Fibroblast of the aortic adventitia (primary cell): ENCODE results near the gene CPEB4. TPM values are rescaled to one million over a fixed set of nuclear protein-coding genes. Genes with fewer than 3 reads are reported as not detected.
A peak's percentile ranks its signal among the peaks of the same experiment; 100 is the strongest.

ENCODE experiments used
- DNase-seq: peaks from one replicate; pipeline ENCODE4 v3.0.0-alpha.2; 2010; ENCODE audit warnings: low read depth
- H3K4me3 ChIP-seq: 2 replicates; pipeline ENCODE4 v1.5.1; 2011; ENCODE audit warnings: low read depth, mild to moderate bottlenecking, control low read depth, low read length, moderate library complexity
- total RNA-seq: library from RNA; depleted of rRNA; stranded (reverse); fragments of >200 nt; gene quantifications from 2 replicates; pipeline ENCODE4 v1.2.3, GENCODE V29; 2012; ENCODE audit warnings: low replicate concordance
- TF ChIP-seq, protein P1 (sequence below): IDR thresholded peaks from 2 replicates; pipeline ENCODE4 v1.5.1; 2011; ENCODE audit warnings: mild to moderate bottlenecking, low read length, control low read depth, inconsistent platforms; ENCODE audit not compliant: insufficient read depth

CPEB4 gene
- total RNA-seq, 1 donor: 24.4 TPM

- TF ChIP-seq, protein P1, sequence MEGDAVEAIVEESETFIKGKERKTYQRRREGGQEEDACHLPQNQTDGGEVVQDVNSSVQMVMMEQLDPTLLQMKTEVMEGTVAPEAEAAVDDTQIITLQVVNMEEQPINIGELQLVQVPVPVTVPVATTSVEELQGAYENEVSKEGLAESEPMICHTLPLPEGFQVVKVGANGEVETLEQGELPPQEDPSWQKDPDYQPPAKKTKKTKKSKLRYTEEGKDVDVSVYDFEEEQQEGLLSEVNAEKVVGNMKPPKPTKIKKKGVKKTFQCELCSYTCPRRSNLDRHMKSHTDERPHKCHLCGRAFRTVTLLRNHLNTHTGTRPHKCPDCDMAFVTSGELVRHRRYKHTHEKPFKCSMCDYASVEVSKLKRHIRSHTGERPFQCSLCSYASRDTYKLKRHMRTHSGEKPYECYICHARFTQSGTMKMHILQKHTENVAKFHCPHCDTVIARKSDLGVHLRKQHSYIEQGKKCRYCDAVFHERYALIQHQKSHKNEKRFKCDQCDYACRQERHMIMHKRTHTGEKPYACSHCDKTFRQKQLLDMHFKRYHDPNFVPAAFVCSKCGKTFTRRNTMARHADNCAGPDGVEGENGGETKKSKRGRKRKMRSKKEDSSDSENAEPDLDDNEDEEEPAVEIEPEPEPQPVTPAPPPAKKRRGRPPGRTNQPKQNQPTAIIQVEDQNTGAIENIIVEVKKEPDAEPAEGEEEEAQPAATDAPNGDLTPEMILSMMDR: no peak
- no peak overlapping the region for H3K4me3 ChIP-seq
- DNase-seq: no peak
These were observed 76.4 kb downstream of the CPEB4 start for GRCh38 chr5:173964506-173964905.

DNA sequence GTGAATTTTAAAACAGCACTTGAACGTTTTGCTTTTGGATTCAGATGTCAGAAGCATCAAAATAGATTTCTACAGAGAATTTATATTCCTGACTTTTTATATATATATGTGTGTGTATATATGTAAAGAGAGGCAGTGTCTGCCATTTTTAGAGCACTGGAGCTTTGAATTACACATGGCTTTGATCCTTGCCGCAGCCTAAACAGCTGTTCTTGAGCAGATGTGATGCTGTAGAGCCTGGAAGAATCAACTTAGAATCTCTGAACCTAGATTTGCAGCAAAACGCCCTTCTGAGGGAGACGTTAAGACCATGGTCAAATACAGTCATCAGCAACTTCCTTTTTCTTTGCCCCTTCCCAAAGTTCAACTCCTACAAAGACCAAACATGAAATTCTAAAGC lies 79.1 kb downstream of the CPEB4 start:
- no peak for DNase-seq
- H3K4me3 ChIP-seq: no peak overlapping the region
- TF ChIP-seq, protein P1: no peak

DNA sequence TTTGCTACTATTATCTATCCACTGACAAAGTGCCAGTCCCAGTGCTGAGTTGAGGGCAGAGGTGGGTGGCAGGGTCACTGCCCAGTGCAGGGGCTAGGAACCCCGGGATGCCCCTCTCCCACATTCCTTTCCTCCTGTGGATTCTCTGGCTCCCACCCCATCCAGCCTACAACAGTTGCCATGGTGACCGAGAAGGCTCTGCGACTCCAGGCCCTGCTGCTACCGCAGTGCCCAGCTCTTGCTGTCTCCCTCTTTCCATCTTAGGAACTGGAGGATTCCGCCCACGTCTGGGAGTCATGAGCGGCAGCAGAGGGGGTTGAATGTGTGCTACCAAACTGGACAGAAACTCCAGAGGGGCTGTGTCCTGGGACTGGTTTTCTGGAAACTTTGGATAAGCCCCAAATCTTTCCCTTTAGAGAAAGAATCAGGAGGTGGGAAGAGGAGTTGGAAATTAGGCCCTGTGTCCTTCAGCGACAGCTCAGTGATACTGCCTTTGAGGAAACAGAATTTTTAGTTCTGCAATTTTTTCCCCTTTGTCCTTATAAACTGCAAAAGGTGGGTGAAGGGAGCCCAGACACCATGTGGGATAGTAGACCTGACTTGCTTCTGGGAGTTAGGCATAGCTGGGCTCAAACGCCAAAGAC lies 80.1 kb downstream of the CPEB4 start:
- H3K4me3 ChIP-seq: no peak overlapping the region
- TF ChIP-seq, protein P1: no peak
- no peak for DNase-seq

- peak; percentile 52 for DNase-seq
- TF ChIP-seq, protein P1: no peak
- H3K4me3 ChIP-seq: no peak overlapping the region
These were observed 81.3 kb downstream of the CPEB4 start for GRCh38 chr5:173969167-173970049.

DNA sequence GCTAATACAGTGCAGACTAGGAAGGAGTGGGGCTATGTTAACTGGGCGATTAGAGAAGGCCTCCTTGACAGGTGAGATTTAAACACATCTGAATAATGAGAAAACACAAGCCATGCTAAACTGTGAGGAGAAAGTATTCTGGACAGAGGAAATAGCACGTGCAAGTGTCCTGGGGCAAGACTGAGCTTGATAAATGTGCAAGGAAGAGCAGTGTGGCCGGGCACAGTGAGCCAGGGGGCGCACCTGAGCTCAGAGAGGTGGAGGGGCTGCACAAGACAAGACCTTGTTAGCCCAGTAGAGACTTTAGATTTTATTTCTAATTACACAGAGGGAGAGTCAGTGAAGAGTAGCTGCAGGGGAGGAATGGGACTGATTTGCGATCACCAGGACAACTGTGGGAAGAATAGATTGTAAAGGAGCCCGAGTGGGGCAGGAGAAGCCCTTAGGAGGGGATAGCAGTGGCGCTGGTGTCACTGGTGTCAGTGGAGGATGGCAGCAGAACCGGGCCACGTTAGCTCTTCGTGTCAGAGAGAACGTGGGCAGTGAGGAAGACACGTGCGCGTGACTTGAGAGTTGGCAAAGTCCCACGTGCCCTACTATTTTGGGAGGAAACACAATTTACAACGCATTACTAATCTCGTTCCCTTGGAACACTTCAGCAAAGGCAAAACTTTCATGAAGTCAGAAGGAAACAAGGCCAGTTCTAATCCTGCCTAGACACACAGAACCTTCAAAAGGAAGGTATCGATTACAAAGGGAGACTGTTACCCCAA lies 82.9 kb downstream of the CPEB4 start:
- TF ChIP-seq, protein P1: no peak
- DNase-seq: no peak
- no peak overlapping the region for H3K4me3 ChIP-seq

DNA sequence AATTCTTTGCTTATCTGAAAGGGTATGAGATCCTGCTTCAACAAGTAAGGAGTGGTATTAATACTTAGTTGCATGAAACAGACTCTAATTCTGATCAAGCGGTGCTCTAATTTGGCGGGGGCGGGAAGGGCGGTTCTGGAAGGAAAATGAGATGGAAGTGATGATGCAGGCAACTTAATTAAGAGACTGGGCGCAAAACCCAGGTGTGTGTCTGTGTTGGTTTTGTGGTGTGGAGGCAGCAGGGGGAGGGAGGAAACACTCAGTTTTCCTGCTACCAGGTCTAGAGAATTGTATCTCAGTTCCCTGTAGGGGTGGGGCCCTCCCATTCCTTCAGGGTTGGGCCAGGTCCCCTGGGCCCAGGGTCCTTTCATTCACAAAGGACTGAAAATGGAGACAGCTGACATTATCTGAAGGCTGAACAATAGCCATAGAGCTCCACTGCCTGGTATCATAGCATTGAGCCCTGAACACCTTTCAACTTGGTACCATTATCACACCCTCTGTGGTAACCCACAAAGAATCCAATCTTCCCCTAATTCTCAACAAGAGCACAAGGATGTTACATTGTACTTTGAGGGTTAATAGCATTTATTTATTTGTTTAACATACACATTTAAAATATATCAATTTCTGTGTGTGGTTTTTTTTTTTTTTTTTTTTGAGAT lies 83.7 kb downstream of the CPEB4 start:
- no peak for DNase-seq
- TF ChIP-seq, protein P1: no peak
- no peak overlapping the region for H3K4me3 ChIP-seq
